Stimulated activated CD8-positive, alpha-beta memory T cell treated with anti-CD3 and anti-CD28 coated beads, Interleukin-15, amount 100 ng/mL, for 48 hours (primary cell): ENCODE measurements around the gene CLK4.
"Not testable (repeated sequence)": the region's sequence is repeated elsewhere in the genome, so short reads cannot be mapped to it uniquely, and the experiment has no call there.

Source experiments
- DNase-seq, 2 donors: peaks; one replicate each; pipeline ENCODE4 v3.0.0-alpha.2; 2020; ENCODE audit warnings: low read depth in 2 of 2

The CLK4 gene

GRCh38 chr5:178587763-178588611 is 38.9 kb downstream of the CLK4 start:
- no peak for DNase-seq

- no peak for DNase-seq
Observed at GRCh38 chr5:178586396-178586795, 40.5 kb downstream of the CLK4 start.

- DNase-seq = not testable (repeated sequence)
Observed at GRCh38 chr5:178585421-178585820, 41.4 kb downstream of the CLK4 start.

- no peak for DNase-seq
Observed at GRCh38 chr5:178583279-178583678, 43.6 kb downstream of the CLK4 start.

- DNase-seq = no peak
Observed at GRCh38 chr5:178582291-178582690, 44.6 kb downstream of the CLK4 start.

GRCh38 chr5:178581621-178582020 is 45.2 kb downstream of the CLK4 start:
- DNase-seq = no peak

GRCh38 chr5:178580271-178580955 is 46.4 kb downstream of the CLK4 start:
- no peak for DNase-seq

- DNase-seq = no peak
Observed at GRCh38 chr5:178577944-178578343, 48.9 kb downstream of the CLK4 start.

GRCh38 chr5:178577376-178577839 is 49.4 kb downstream of the CLK4 start:
- no peak for DNase-seq

- no peak for DNase-seq
Observed at GRCh38 chr5:178576591-178577351, 50.1 kb downstream of the CLK4 start.

GRCh38 chr5:178573216-178573615 is 53.6 kb downstream of the CLK4 start:
- no peak for DNase-seq

- no peak for DNase-seq
Observed at GRCh38 chr5:178572617-178573016, 54.2 kb downstream of the CLK4 start.

GRCh38 chr5:178569485-178569884 is 57.4 kb downstream of the CLK4 start:
- DNase-seq = no peak

- DNase-seq = no peak
Observed at GRCh38 chr5:178564811-178565550, 61.9 kb downstream of the CLK4 start.

- no peak for DNase-seq
Observed at GRCh38 chr5:178564397-178564796, 62.5 kb downstream of the CLK4 start.

GRCh38 chr5:178563621-178564020 is 63.2 kb downstream of the CLK4 start:
- DNase-seq = no peak

- DNase-seq = no peak
Observed at GRCh38 chr5:178561746-178562264, 65.0 kb downstream of the CLK4 start.

- no peak for DNase-seq
Observed at GRCh38 chr5:178560911-178561310, 65.9 kb downstream of the CLK4 start.

GRCh38 chr5:178557416-178557815 is 69.4 kb downstream of the CLK4 start:
- DNase-seq = no peak

GRCh38 chr5:178555771-178556211 is 71.1 kb downstream of the CLK4 start:
- DNase-seq = no peak

- no peak for DNase-seq
Observed at GRCh38 chr5:178555005-178555404, 71.8 kb downstream of the CLK4 start.
